Measurements from ENCODE around the gene S100A3. TPM values are rescaled to one million over a fixed set of nuclear protein-coding genes. Genes with fewer than 3 reads are reported as not detected.

Gene S100A3
- total RNA-seq, 1 experiment from 2014 or later: not detected

DNA sequence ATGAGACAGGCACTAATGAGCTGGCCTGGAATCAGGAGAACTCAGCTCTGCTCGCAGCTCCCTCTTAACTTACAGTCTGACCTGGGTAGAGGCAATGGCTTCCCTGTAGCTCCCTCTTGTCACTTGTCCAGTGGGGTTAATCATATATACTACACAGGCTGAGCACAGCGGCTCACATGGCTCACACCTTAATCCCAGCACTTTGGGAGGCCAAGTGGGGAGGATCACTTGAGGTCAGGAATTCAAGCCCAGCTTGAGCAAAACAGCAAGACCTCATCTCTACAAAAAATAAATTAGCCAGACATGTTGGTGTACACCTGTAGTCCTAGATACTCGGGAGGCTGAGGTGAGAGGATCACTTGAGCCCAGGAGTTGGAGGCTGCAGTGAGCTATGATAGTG, 17.4 kb downstream of the S100A3 start:
- Mint-ChIP-seq H3K9me3 (ENCODE audit: low read depth, unreplicated experiment) (no peaks in the 10 kb centered on the region), H3K27me3 (ENCODE audit: unreplicated experiment) (no peaks in the 10 kb centered on the region), H3K27ac (ENCODE audit: unreplicated experiment) (no peak overlapping the region), H3K36me3 (ENCODE audit: insufficient read depth, unreplicated experiment) (peaks cover 62% of the 10 kb centered on the region), H3K4me3 (ENCODE audit: low read depth, unreplicated experiment) (no peak overlapping the region), H3K4me1 (ENCODE audit: low read depth, unreplicated experiment) (peaks cover 43% of the 10 kb centered on the region)
- intact Hi-C loops (cut with micrococcal nuclease; ENCODE audit: unreplicated experiment): loop anchor here (2.0 kb wide), 1 partner anchor 21 kb away; no protein-coding TSS in a partner anchor
- no peak for DNase-seq
- BruUV-seq (replicated peaks): no TSS peak
- CTCF ChIA-PET: interaction anchor here (1.1 to 6.0 kb wide), 11 partner anchors 11 to 103 kb away, joined by 3 to 117 read pairs (median 7); partner anchors contain the start of genes CHTOP, S100A13, S100A16 and S100A2
- TF ChIP-seq, protein P1, sequence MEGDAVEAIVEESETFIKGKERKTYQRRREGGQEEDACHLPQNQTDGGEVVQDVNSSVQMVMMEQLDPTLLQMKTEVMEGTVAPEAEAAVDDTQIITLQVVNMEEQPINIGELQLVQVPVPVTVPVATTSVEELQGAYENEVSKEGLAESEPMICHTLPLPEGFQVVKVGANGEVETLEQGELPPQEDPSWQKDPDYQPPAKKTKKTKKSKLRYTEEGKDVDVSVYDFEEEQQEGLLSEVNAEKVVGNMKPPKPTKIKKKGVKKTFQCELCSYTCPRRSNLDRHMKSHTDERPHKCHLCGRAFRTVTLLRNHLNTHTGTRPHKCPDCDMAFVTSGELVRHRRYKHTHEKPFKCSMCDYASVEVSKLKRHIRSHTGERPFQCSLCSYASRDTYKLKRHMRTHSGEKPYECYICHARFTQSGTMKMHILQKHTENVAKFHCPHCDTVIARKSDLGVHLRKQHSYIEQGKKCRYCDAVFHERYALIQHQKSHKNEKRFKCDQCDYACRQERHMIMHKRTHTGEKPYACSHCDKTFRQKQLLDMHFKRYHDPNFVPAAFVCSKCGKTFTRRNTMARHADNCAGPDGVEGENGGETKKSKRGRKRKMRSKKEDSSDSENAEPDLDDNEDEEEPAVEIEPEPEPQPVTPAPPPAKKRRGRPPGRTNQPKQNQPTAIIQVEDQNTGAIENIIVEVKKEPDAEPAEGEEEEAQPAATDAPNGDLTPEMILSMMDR (IDR thresholded peaks at IDR 0.05; ENCODE audit: unreplicated experiment): no peak

DNA sequence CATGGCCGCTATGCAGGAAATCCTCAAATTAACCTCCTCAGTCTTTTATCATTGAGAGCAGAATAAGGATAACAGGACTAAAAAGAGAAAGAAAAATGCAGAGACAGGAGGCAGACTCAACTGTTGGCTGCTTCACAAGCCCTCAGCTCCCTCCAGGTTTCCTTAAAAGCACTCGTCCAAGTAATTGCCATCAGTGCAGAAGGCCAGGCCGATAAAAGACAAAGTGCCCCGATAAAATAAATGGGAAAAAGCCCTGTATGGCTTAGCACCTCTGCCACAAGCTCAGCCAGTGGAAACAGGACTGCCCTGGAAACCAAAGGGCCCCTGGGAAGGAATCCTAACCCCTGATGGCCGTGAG, 21.4 kb downstream of the S100A3 start:
- CTCF ChIA-PET: interaction anchor here (2.0 kb wide), 1 partner anchor 41 kb away, joined by 5 read pairs; no protein-coding TSS in a partner anchor
- TF ChIP-seq, protein P1 (IDR thresholded peaks at IDR 0.05; ENCODE audit: unreplicated experiment): no peak
- Mint-ChIP-seq H3K27me3 (ENCODE audit: unreplicated experiment) (no peaks in the 10 kb centered on the region), H3K27ac (ENCODE audit: unreplicated experiment) (no peak overlapping the region), H3K4me3 (ENCODE audit: low read depth, unreplicated experiment) (no peak overlapping the region), H3K9me3 (ENCODE audit: low read depth, unreplicated experiment) (no peaks in the 10 kb centered on the region), H3K4me1 (ENCODE audit: low read depth, unreplicated experiment) (peaks cover 25% of the 10 kb centered on the region), H3K36me3 (ENCODE audit: insufficient read depth, unreplicated experiment) (peaks cover 22% of the 10 kb centered on the region)
- no peak for DNase-seq
- intact Hi-C loops (cut with micrococcal nuclease; ENCODE audit: unreplicated experiment): no loop called here
- no TSS peak for BruUV-seq (replicated peaks)

DNA sequence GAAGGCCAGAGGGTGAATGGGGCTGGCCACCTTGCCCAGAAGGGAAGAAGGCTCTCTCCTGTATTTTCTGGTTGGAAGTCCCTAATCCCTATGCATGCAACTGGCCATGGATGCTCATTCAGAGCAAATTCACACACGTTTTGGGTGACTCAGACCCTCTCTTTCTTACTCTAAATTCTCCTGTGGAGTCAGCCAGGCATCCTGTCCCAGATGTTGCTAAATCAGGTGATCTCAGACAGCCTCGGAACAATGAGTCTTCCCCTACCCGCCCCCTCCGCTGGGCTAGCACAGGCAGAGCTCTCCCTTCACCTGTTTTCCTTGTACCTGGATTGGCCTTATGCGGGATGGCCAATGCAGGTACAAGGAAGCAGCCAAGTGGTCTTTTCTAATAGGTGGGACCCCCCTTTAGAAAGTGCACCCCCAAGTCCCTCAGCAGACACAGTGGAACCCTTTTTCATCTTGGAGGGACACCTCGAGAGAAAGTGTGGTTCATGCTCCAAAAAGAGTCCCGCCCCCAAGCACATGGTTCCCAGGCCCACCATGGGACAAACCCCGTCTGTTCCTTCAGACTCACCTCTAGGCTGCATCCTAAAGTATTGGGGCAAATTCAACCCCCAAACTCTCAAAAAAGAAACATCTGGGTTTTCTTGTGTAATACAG, 21.9 kb downstream of the S100A3 start:
- CTCF ChIA-PET: interaction anchor here (2.0 kb wide), 1 partner anchor 41 kb away, joined by 5 read pairs; no protein-coding TSS in a partner anchor
- Mint-ChIP-seq H3K4me3 (ENCODE audit: low read depth, unreplicated experiment) (no peak overlapping the region), H3K4me1 (ENCODE audit: low read depth, unreplicated experiment) (peaks cover 20% of the 10 kb centered on the region), H3K9me3 (ENCODE audit: low read depth, unreplicated experiment) (no peaks in the 10 kb centered on the region), H3K27ac (ENCODE audit: unreplicated experiment) (no peak overlapping the region), H3K27me3 (ENCODE audit: unreplicated experiment) (no peaks in the 10 kb centered on the region), H3K36me3 (ENCODE audit: insufficient read depth, unreplicated experiment) (peaks cover 18% of the 10 kb centered on the region)
- no TSS peak for BruUV-seq (replicated peaks)
- intact Hi-C loops (cut with micrococcal nuclease; ENCODE audit: unreplicated experiment): no loop called here
- no peak for DNase-seq
- TF ChIP-seq, protein P1 (IDR thresholded peaks at IDR 0.05; ENCODE audit: unreplicated experiment): no peak

DNA sequence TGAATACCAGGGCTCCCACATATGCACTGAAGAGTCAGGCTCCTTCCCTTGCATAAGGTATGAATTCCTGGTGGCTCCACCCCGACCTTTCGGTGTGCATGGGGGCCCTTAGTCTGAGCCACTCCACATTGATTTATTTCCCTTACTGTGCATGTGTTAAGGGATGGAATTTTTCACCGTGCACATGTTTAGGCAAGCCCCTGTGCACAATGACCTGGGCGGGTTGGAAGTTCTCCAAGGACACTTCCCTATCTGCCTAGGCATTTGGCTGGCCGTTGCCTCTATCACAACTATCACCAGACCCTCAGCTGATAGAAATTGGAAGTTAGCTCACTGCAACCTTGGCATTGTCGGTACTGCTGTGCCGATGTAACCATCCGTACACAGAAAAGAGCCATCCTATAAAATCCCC, 22.9 kb downstream of the S100A3 start:
- no peak overlapping the region for H3K27ac Mint-ChIP-seq (ENCODE audit: unreplicated experiment)
- CTCF ChIA-PET: interaction anchor here (1.6 to 2.0 kb wide), 2 partner anchors 11 to 42 kb away, joined by 5 to 11 read pairs; no protein-coding TSS in a partner anchor

More for the DNA sequence above, 22.9 kb downstream of the S100A3 start:
- no peak for DNase-seq
- BruUV-seq (replicated peaks): no TSS peak
- Mint-ChIP-seq H3K36me3 (ENCODE audit: insufficient read depth, unreplicated experiment) (peaks cover 21% of the 10 kb centered on the region), H3K9me3 (ENCODE audit: low read depth, unreplicated experiment) (no peaks in the 10 kb centered on the region), H3K4me3 (ENCODE audit: low read depth, unreplicated experiment) (no peak overlapping the region), H3K27me3 (ENCODE audit: unreplicated experiment) (no peaks in the 10 kb centered on the region), H3K4me1 (ENCODE audit: low read depth, unreplicated experiment) (peaks cover 18% of the 10 kb centered on the region)
- intact Hi-C loops (cut with micrococcal nuclease; ENCODE audit: unreplicated experiment): no loop called here
- TF ChIP-seq, protein P1 (IDR thresholded peaks at IDR 0.05; ENCODE audit: unreplicated experiment): no peak

Data from Calu3 (cell line).